Measurements from ENCODE around the gene LRIT1. TPM values are rescaled to one million over a fixed set of nuclear protein-coding genes. Genes with fewer than 3 reads are reported as not detected.

LRIT1 gene
- polyA plus RNA-seq, 1 donor (not counting 4 experiments of a cell fraction or from before 2014, with no cell fraction given) = not detected

DNA sequence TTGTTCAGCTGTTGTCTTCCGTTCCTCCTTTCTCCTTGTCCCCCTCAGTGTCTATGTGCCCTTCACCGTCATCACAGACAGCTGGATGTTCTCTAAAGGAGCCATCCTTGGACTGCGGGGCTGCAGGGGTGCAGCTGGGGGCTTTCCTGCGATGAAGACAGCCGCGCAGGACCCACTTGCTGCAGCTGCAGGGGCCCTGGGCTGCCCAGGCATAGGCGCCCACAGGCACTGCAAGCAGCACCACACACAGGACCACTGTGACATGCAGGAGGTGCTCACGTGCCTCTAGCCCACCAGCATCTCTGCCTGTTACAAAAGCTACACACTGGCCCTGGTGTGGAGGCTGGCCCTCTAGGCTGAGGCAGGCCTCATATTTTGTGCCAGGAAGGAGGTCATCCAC lies 19.4 kb downstream of the LRIT1 start:
- FAIRE-seq (no peak), DNase-seq (ENCODE audit: low read depth, low spot score) (no peak)
- Histone ChIP-seq H3K79me2 (ENCODE audit: control insufficient read depth, insufficient read depth, low read length) (no peaks in the 10 kb centered on the region), H3K9me3 (ENCODE audit: control insufficient read depth, low read depth, low read length) (no peaks in the 10 kb centered on the region), H3K9me1 (ENCODE audit: control insufficient read depth, extremely low read depth, insufficient read depth, low read length) (no peaks in the 10 kb centered on the region), H4K20me1 (ENCODE audit: control insufficient read depth, extremely low read depth, insufficient read depth, low read length) (no peaks in the 10 kb centered on the region), H3K27ac (ENCODE audit: control insufficient read depth, insufficient read depth, low read length) (no peak overlapping the region), H3K9ac (ENCODE audit: control insufficient read depth, extremely low read depth, insufficient read depth, low read length) (no peak overlapping the region), H3K4me2 (ENCODE audit: control insufficient read depth, extremely low read depth, insufficient read depth, low read depth, low read length) (no peak overlapping the region), H3K4me3 (ENCODE audit: control insufficient read depth in 2 of 3, extremely low read depth in 1 of 3, insufficient read depth in 2 of 3, low read depth in 1 of 3, low read length in 3 of 3) (no peak overlapping the region), H3K36me3 (ENCODE audit: control insufficient read depth in 2 of 2, extremely low read depth in 1 of 2, insufficient read depth in 2 of 2, low read length in 2 of 2) (no peaks in the 10 kb centered on the region), H3K4me1 (ENCODE audit: control insufficient read depth, extremely low read depth, insufficient read depth, low read length) (no peaks in the 10 kb centered on the region), H2AFZ (ENCODE audit: control insufficient read depth, low read length) (no peak overlapping the region), H3K27me3 (ENCODE audit: control insufficient read depth, extremely low read depth, insufficient read depth, low read length) (no peaks in the 10 kb centered on the region)
- dilution Hi-C loops (cut with MboI; ENCODE audit: extremely low pct_ligation_motif_present, low sequenced_read_pairs) = no loop called here
- no peak for TF ChIP-seq EZH2 (IDR thresholded peaks at IDR 0.05; ENCODE audit: low read length)
- TF ChIP-seq, protein P1, sequence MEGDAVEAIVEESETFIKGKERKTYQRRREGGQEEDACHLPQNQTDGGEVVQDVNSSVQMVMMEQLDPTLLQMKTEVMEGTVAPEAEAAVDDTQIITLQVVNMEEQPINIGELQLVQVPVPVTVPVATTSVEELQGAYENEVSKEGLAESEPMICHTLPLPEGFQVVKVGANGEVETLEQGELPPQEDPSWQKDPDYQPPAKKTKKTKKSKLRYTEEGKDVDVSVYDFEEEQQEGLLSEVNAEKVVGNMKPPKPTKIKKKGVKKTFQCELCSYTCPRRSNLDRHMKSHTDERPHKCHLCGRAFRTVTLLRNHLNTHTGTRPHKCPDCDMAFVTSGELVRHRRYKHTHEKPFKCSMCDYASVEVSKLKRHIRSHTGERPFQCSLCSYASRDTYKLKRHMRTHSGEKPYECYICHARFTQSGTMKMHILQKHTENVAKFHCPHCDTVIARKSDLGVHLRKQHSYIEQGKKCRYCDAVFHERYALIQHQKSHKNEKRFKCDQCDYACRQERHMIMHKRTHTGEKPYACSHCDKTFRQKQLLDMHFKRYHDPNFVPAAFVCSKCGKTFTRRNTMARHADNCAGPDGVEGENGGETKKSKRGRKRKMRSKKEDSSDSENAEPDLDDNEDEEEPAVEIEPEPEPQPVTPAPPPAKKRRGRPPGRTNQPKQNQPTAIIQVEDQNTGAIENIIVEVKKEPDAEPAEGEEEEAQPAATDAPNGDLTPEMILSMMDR (optimal IDR thresholded peaks at IDR 0.05 in 1 of 3, IDR thresholded peaks at IDR 0.05 in 1 of 3, conservative IDR thresholded peaks at IDR 0.05 in 1 of 3; ENCODE audit: extremely low read depth in 1 of 3, insufficient read depth in 2 of 3, low read length in 3 of 3) = no peak

GRCh38 chr10:84217746-84218145 lies 23.6 kb downstream of the LRIT1 start:
- TF ChIP-seq EZH2 (IDR thresholded peaks at IDR 0.05; ENCODE audit: low read length) = no peak
- TF ChIP-seq, protein P1 (optimal IDR thresholded peaks at IDR 0.05 in 1 of 3, IDR thresholded peaks at IDR 0.05 in 1 of 3, conservative IDR thresholded peaks at IDR 0.05 in 1 of 3; ENCODE audit: extremely low read depth in 1 of 3, insufficient read depth in 2 of 3, low read length in 3 of 3) = no peak
- dilution Hi-C loops (cut with MboI; ENCODE audit: extremely low pct_ligation_motif_present, low sequenced_read_pairs) = no loop called here

More at GRCh38 chr10:84217746-84218145, 23.6 kb downstream of the LRIT1 start:
- no peaks in the 10 kb centered on the region for H3K27me3 ChIP-seq (ENCODE audit: control insufficient read depth, extremely low read depth, insufficient read depth, low read length)
- H3K4me3 ChIP-seq (ENCODE audit: control insufficient read depth in 2 of 3, extremely low read depth in 1 of 3, insufficient read depth in 2 of 3, low read depth in 1 of 3, low read length in 3 of 3) = no peak overlapping the region
- no peak overlapping the region for H3K27ac ChIP-seq (ENCODE audit: control insufficient read depth, insufficient read depth, low read length)
- no peaks in the 10 kb centered on the region for H4K20me1 ChIP-seq (ENCODE audit: control insufficient read depth, extremely low read depth, insufficient read depth, low read length)
- no peaks in the 10 kb centered on the region for H3K4me1 ChIP-seq (ENCODE audit: control insufficient read depth, extremely low read depth, insufficient read depth, low read length)
- H2AFZ ChIP-seq (ENCODE audit: control insufficient read depth, low read length) = no peak overlapping the region
- H3K79me2 ChIP-seq (ENCODE audit: control insufficient read depth, insufficient read depth, low read length) = no peaks in the 10 kb centered on the region
- no peaks in the 10 kb centered on the region for H3K36me3 ChIP-seq (ENCODE audit: control insufficient read depth in 2 of 2, extremely low read depth in 1 of 2, insufficient read depth in 2 of 2, low read length in 2 of 2)
- H3K9ac ChIP-seq (ENCODE audit: control insufficient read depth, extremely low read depth, insufficient read depth, low read length) = no peak overlapping the region
- no peaks in the 10 kb centered on the region for H3K9me1 ChIP-seq (ENCODE audit: control insufficient read depth, extremely low read depth, insufficient read depth, low read length)
- FAIRE-seq = no peak
- DNase-seq (ENCODE audit: low read depth, low spot score) = no peak
- no peaks in the 10 kb centered on the region for H3K9me3 ChIP-seq (ENCODE audit: control insufficient read depth, low read depth, low read length)
- no peak overlapping the region for H3K4me2 ChIP-seq (ENCODE audit: control insufficient read depth, extremely low read depth, insufficient read depth, low read depth, low read length)
